Thoracic aorta (tissue), 2 donors: ENCODE results near the gene RUBCNL. TPM values are rescaled to one million over a fixed set of nuclear protein-coding genes. Genes with fewer than 3 reads are reported as not detected.

ENCODE experiments used
- ATAC-seq: fragments of 150-250 bp; one replicate; pipeline ENCODE4 v1.8.0; 2017; ENCODE audit warnings: low read depth; ENCODE audit not compliant: insufficient number of reproducible peaks, low FRiP score
- DNase-seq: peaks from one replicate; pipeline ENCODE4 v3.0.0-alpha.2; 2020; ENCODE audit warnings: low spot score
- H3K27ac ChIP-seq, 2 donors: fragments of 200-600 bp; sonication (generic); 1 replicate in 1 of 2; 2 replicates in 1 of 2; pipeline ENCODE4 v1.5.1; 2016; ENCODE audit warnings: mild to moderate bottlenecking in 2 of 2, moderate library complexity in 2 of 2
- H3K27me3 ChIP-seq: fragments of 200-600 bp; sonication (generic); replicated peaks from 2 replicates; pipeline ENCODE4 v1.6.0; 2016; ENCODE audit warnings: mild to moderate bottlenecking; ENCODE audit not compliant: insufficient read depth
- H3K36me3 ChIP-seq: fragments of 200-600 bp; sonication (generic); one replicate; pipeline ENCODE4 v1.5.1; 2016
- H3K4me1 ChIP-seq, 2 donors: fragments of 200-600 bp; sonication (generic); 1 replicate in 1 of 2; 2 replicates in 1 of 2; pipeline versions ENCODE4 v1.5.1 to v1.6.0; 2016; ENCODE audit warnings: low read depth in 2 of 2, mild to moderate bottlenecking in 1 of 2; ENCODE audit not compliant: control insufficient read depth in 1 of 2
- H3K4me3 ChIP-seq: fragments of 200-600 bp; sonication (generic); 2 replicates; pipeline ENCODE4 v1.5.1; 2016; ENCODE audit warnings: mild to moderate bottlenecking
- H3K9me3 ChIP-seq: fragments of 200-600 bp; sonication (generic); 2 replicates; pipeline ENCODE4 v1.5.1; 2016
- total RNA-seq, 2 donors: library from RNA; depleted of rRNA; stranded (reverse); fragments of >200 nt; gene quantifications; one replicate each; pipeline versions ENCODE4 v1.1.0 to v1.2.3, GENCODE V29; 2016
- TF ChIP-seq, protein P1 (sequence below): fragments of 200-600 bp; sonication (generic); IDR thresholded peaks from one replicate; pipeline ENCODE4 v1.5.1; 2019; ENCODE audit warnings: antibody characterized with exemption

The RUBCNL gene
- total RNA-seq, 2 donors from 2014 or later, result 7.3 to 14.0 TPM

DNA sequence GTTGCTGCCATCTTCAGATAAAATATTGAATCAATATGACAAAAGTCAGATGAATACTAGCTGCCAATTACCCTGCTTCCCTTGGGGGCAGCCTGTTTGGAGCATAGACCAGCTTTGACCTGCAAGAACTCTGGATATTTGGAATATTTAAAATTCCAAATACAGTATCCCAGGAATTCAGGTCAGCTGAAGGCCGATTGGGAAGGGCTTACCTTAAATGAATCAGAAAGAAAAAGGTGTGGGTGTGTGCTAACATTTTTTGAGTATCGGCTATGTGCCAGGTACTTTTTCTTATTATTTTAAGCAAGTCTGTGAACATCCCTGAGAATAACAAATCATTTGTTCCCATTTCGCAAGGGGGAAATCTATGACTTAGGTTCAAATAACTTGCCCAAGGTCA, 1.8 kb upstream of the RUBCNL start:
- H3K27me3 ChIP-seq, result no peaks in the 10 kb centered on the region
- H3K9me3 ChIP-seq, result no peaks in the 10 kb centered on the region
- TF ChIP-seq, protein P1, sequence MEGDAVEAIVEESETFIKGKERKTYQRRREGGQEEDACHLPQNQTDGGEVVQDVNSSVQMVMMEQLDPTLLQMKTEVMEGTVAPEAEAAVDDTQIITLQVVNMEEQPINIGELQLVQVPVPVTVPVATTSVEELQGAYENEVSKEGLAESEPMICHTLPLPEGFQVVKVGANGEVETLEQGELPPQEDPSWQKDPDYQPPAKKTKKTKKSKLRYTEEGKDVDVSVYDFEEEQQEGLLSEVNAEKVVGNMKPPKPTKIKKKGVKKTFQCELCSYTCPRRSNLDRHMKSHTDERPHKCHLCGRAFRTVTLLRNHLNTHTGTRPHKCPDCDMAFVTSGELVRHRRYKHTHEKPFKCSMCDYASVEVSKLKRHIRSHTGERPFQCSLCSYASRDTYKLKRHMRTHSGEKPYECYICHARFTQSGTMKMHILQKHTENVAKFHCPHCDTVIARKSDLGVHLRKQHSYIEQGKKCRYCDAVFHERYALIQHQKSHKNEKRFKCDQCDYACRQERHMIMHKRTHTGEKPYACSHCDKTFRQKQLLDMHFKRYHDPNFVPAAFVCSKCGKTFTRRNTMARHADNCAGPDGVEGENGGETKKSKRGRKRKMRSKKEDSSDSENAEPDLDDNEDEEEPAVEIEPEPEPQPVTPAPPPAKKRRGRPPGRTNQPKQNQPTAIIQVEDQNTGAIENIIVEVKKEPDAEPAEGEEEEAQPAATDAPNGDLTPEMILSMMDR, result no peak
- H3K4me1 ChIP-seq, result peaks cover 0 to 19% of the 10 kb centered on the region in 2 donors
- H3K36me3 ChIP-seq, result no peaks in the 10 kb centered on the region
- H3K27ac ChIP-seq, result no peak overlapping the region
- ATAC-seq, result no peak
- no peak for DNase-seq
- H3K4me3 ChIP-seq, result no peak overlapping the region

DNA sequence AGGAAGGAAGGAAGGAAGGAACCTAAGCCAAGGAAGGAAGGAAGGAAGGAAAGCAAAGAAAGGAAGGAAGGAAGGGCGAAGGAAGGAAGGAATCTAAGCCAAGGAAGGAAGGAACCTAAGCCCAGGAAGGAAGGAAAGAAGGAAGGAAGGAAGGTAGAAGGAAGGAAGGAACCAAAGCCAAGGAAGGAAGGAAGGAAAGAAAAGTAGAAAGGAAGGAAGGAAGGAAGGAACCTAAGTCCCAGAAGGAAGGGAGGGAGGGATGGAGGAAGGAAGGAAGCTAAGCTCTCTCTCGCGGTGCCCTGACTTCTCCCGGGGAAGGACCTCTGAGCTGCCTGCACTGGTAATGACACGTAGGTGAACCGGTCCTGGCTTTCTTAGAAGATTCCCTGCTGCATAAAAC, 1.3 kb upstream of the RUBCNL start:
- H3K4me1 ChIP-seq, result peaks cover 0 to 19% of the 10 kb centered on the region in 2 donors
- DNase-seq (no peak), ATAC-seq (no peak)
- H3K27me3 ChIP-seq, result no peaks in the 10 kb centered on the region
- no peaks in the 10 kb centered on the region for H3K36me3 ChIP-seq
- no peaks in the 10 kb centered on the region for H3K9me3 ChIP-seq
- no peak overlapping the region for H3K4me3 ChIP-seq
- TF ChIP-seq, protein P1, result no peak
- no peak overlapping the region for H3K27ac ChIP-seq

DNA sequence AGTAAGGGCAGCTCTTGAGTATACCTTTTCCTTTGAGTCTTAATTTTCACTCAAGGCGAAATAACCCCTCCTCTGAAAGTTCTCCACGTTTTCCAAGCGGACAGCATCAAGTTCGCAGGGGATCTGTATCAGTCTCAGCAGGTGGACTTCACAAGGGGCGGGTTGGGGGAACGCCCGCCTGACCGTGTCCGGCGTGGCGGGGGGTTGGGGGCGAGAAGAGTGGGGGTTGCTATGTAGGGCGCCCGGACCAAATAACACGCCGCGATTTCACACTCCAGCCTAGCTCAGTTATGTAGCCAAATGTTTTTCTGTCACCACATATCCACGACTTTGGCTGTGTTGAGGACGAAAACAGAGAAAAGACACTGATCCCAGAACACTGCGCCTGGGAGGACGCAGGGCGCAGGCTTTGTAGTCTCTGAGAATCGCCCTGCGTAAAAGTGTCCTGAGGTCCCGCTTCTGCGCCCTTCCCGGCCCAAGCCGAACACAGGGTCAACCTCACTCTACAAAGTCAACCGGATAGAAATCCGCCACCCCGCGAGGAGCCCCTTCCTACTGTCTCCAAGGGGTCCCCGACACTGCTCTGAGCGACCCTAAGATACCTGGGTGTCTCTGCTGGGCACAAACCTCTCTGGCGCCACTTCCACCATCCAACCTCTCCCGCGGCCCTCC, 524 bp downstream of the RUBCNL start:
- Histone ChIP-seq H3K27me3 (no peaks in the 10 kb centered on the region), H3K9me3 (no peaks in the 10 kb centered on the region), H3K27ac (peak overlapping the region in 1 of 2 donors; percentile 30), H3K36me3 (no peaks in the 10 kb centered on the region), H3K4me3 (peak overlapping the region; percentile 77), H3K4me1 (peaks cover 0 to 19% of the 10 kb centered on the region in 2 donors)
- TF ChIP-seq, protein P1, result no peak
- ATAC-seq, result no peak
- no peak for DNase-seq

DNA sequence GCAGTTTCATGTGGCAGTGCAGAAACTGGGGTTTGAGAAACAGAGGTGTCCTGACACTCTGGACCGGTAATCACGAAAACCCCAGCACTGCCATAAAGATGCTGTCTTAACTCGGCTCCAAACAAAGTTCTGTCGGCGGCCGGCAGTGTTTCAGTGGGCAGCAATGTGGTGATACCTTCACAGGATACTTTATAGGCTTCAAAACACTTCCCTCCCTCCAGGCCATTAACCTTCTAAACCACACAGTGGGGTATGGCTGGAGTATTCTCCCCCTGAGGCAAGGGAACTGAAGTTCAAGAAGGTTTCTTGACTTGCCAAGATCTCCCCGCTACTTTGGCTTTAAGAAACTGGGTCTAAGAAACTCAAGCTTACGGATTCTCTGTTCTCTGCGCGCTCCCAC, 1.1 kb downstream of the RUBCNL start:
- DNase-seq (no peak), ATAC-seq (no peak)
- Histone ChIP-seq H3K4me1 (peaks cover 0 to 19% of the 10 kb centered on the region in 2 donors), H3K9me3 (no peaks in the 10 kb centered on the region), H3K27ac (no peak overlapping the region), H3K27me3 (no peaks in the 10 kb centered on the region), H3K36me3 (no peaks in the 10 kb centered on the region), H3K4me3 (peak overlapping the region; percentile 77)
- TF ChIP-seq, protein P1, result no peak

DNA sequence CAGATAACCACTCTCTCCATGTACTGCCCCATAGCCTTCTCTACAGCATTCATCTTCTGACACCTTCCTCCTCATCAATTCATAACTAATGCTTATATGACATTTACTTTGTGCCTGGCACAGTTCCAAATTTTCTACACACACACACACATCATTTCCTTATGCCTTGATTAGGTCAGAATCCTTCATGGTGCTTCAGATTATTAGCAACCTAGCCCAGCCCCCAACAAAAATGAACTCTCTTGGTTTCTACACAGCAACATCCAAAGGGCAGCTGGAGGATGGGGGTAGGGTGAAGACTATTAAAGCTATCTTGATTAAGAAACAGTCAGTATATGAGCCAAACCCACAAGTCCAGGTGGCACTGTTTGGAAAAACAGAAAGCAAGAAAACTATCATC, 3.7 kb downstream of the RUBCNL start:
- H3K4me3 ChIP-seq, result no peak overlapping the region
- TF ChIP-seq, protein P1, result no peak
- H3K9me3 ChIP-seq, result no peaks in the 10 kb centered on the region
- H3K36me3 ChIP-seq, result no peaks in the 10 kb centered on the region
- no peaks in the 10 kb centered on the region for H3K27me3 ChIP-seq
- H3K27ac ChIP-seq, result no peak overlapping the region
- ATAC-seq, result no peak
- H3K4me1 ChIP-seq, result peaks cover 0 to 12% of the 10 kb centered on the region in 2 donors
- DNase-seq, result no peak
